ENCODE results near the gene C1orf159.

- TF ChIP-seq EZH2phosphoT487 (conservative IDR thresholded peaks at IDR 0.05; ENCODE audit: low read length) (no peak), CTCF (IDR thresholded peaks at IDR 0.05; ENCODE audit: insufficient read depth, low read length, poor library complexity, severe bottlenecking) (no peak)
These were observed 60.9 kb downstream of the C1orf159 start for GRCh38 chr1:1054971-1055370.
